RPMI8226 (cell line): ENCODE measurements around the gene WDFY2.
"Not testable (repeated sequence)": the region's sequence is repeated elsewhere in the genome, so short reads cannot be mapped to it uniquely, and the experiment has no call there.

ENCODE experiments used
- DNase-seq: peaks from one replicate; pipeline ENCODE4 v3.0.0-alpha.2; 2015

Gene WDFY2

DNA sequence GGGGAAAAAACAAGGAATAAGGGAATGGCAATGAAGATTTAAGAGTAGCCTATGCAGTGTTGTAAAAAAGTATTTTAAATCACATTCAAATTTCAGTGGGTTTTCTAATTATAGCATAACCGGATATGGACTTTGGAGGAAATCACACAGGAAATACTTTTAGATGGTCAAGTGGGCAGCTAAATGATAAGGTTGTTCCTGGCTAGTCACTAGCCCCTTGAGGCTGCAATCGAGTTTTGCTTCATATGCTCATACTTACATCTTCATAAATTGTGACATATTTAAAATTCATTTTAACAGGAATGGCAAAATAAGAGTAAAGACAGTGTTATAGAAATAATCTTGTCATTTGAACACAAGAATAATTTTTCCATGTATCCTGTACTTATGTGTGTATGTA is 88.9 kb downstream of the WDFY2 start:
- DNase-seq: no peak

DNA sequence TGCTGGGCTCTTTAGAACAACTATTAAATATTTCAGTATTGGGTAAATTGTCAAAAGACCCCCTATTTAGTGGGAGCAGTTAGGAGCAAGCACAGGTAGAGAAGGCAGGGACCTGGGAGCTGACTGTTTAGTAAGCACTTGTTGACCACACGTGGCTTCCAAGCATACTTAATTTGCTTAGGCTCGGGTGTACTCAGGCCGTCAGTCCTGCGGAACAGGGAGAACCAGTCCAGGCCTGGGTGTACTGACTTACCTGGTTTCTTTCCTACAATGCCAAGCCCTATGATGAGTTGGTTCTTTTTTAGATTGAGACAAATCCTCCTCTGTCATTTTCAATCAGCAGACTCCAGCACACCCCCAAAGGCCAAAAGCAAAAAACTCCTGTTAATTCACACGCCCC is 90.0 kb downstream of the WDFY2 start:
- DNase-seq: no peak

DNA sequence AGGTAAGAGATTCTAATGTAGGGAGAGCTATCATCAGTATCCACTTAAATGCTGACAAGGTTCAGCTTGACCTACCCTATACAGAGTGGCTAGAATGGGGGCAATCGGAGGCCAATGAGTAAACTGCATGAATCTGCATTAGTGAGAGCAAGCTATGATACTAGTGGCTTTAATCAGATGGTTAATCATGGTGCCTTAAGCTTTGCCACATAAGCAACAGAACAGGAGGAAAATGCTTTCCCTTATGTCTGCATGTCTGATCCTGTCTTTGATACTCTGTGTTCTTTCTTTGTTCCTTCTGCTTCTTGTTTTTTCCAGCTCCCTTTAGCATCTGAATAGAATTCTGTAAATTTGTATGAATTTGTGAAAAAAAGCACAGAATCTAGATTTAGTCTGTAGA is 91.1 kb downstream of the WDFY2 start:
- DNase-seq: no peak

DNA sequence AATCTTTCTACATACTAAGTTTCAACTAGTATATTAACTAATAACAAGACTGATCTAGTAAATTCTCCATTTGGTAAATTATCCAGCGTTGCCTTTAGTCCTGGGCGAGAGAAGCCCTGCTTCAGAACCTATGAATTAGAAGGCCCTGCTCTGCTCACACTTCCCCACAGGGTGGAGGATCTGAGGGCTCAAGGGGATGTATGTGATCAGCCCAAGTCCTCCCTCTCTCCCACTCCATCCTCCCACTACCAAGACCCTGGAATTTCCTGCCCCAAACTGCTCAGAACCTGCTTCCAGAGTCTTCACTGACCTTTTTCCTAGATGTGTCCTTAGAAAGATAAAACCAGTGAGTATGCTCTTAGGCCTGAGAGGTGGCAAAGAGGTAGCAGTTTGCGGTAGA is 91.6 kb downstream of the WDFY2 start:
- no peak for DNase-seq

DNA sequence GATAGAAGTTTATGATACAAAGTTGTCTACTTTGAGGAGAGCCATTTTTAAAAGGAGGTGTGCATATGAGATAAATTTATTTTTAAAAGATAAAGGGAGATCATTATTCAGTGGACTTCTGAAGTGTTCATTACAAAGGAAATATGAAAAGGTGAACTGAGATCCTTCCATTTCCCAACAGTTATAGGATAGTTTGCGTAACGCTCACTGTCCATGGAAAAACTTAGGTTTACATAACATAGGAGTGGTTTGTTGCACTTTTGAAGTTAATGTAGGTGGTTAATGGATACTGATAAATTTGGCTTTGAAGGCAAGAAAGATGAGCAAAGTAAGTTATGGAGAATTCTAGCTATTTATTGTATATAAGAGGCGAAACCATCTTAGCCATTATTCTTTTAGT is 92.5 kb downstream of the WDFY2 start:
- no peak for DNase-seq

DNA sequence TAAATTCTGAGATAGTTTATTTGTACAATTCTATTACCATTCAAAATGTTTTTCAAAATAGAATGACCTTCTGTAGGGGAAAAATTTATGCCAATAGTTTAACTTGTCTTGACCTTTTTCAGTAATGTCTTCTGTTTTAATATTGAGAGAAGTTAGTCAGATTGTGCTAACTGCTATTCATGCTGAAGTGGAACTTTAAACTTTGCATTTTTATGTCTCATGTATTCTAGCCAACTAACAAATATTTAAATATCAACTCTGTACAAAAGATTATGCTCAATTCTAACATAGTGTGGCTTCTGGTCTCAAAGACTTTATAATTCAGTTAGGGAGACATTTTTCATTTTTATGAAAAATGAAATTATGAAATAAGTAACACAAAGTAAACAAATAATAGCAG is 94.2 kb downstream of the WDFY2 start:
- DNase-seq: no peak

DNA sequence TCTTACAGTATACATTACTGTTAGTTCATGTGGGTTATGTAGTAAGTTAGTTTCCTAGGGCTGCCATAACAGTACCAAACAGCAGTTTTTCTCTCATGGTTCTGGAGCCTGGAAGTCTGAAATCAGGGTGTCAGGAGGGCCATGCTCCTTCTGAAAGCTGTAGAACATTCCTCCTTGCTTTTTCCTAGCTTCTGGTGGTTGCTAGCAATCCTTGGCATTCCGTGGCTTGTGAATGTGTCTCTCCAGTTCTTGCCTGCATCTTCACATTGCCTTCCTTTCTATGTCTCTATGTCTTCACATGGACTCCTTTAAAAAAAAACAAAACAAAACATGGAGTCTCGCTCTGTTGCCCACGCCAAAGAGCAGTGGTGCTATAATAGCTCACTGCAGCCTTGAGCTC is 95.4 kb downstream of the WDFY2 start:
- no peak for DNase-seq

DNA sequence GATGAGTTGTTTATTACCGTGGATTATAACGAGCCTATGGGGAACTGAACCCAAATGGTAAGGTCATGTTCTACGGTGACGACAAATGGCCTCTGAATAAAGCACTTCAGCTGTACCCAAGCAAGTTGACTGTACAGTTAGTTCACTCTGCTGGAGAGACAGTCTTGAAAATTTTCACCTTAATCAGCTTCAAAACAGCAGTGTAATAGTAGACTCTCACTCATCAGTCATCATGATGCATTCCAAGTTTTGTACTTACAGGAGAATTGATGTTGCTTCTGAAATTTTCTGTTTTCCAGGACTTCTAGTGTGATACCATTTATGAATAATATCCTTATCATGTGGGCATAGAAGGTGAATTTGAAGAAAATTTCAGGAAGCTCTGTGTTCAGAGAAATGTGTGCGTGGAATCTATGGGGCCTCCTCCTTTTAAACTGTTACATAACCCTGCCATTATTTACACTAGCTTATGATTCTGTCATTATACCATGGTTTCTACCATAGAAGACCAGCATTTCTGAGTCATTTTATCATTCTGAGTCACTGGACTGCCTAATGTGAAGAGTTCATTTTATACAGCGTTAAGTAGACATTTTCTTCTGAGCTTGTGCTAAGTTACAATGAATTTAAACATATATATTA is 96.9 kb downstream of the WDFY2 start:
- no peak for DNase-seq

DNA sequence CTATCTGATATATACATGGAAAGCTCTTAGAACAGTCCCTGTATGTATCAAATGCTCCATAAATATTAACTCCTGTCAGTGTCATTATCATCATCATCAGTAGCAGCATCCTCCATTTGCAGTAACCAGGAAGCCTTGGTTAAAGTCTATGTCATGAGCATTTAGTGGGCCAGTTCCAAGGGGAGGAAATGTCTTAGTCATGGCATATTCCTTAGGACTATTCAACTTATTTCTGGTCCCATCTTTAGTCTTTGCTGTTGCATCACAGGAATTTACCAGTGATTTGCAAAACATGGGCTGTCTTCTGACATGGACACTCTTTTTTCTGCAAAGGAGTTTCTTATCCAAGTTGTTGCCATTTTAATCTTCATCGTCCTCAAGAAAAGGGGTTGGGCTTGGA is 98.4 kb downstream of the WDFY2 start:
- no peak for DNase-seq

DNA sequence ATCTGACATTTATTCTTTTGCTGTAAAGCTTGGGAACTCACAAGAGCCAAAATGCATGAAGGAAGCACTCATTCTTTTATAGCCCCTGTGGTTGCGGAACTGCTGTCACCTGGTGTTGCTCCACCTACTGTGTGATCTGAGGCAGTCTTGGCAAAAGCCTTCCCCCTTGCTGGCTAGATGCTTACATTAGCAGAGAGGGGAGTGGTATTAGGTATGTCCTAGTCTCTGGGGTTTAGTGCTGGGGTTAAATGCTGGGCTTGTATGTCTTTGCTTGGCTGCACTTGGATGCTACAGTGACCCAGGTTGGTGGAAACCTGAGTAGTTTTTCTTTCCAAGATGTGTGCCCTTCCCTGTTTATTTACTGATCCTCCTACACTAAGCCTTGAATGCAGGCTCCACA is 99.3 kb downstream of the WDFY2 start:
- no peak for DNase-seq

DNA sequence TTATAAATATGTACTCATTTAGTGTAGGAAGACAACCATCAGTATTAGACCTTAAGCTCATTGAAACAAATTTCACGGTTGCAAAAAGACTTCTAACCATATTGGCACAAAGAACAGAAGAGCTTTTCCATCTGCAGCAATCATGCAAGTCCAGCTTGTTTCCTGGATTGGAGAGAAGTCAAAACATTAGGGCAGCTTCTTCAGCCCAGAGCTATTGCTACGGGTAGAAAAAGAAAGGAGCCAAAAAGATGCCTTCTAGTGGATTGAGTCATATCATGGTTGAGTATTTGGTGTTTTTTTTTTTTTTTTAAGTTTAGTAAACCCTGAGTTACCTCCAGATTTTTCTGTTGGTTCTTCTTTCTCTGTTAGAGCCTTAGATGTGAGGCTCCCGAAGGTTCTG is 99.8 kb downstream of the WDFY2 start:
- no peak for DNase-seq

DNA sequence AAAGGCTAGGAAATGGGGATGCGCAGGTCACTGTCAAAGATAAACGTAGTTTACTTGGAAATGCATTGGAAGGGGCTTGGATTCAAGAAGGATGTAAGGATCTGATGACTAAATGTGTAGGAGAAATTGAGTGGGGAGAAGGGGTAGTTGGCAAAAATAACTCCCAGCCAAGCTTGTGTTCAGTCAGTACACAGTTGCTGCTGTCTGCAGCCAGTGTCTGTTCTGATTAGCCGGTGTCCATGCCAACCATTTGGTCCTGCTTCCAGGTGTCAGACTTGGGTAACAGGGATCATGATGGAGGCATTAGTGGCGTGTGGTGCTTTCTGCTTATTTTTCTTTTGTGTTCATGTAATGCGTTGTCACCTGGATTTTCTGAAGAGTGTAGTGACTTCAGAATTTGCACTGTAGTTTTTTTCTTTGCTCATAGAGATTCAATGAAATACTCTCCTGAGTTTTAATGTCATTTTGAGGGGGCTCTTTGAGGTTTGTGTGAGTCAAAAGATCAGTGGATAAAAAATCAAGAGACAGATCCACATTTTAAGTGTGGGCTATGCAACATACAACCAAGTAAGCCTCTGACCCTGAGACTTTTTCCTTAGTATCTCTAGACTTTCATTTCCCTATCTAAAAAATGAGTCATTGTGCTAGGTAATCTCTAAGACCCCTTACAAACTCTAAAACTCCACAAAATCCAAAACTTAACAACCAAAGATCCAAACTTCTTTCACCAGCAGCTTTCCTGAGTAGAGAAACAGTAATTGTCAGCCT is 103.9 kb downstream of the WDFY2 start:
- no peak for DNase-seq

DNA sequence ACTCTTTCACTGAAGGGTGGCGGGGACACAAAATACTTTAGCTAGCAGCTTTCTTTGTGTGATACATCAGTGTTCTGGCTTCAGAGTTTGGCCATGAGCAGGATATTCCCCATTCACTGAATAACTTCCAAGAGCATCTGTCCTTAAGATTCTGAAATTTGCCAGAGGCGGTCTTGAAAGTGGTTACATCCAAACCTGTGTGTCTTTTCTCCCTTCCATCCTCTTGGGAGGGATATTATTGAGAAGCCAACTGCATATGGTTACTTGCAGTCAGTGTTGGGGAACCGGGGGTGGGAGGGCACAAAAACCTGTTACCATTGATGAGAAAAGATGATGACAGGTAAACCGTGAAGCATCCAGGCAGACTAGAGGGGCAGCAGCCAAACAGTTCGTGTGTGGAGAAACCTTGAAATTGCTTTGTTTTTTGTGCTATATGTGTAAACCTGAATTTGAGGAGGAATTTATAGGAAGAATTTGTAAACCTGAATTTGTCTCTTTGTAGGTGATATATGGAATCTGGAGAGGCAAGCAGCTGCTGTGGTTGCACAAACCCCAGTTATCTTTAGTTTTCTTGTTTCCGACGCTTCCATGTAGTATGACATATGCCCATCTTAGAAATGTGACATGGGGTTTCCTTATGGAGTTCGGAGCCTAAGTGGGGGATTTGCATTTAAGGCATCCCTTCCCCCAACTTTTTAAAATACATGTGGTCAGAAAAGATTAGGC is 104.8 kb downstream of the WDFY2 start:
- DNase-seq: no peak

DNA sequence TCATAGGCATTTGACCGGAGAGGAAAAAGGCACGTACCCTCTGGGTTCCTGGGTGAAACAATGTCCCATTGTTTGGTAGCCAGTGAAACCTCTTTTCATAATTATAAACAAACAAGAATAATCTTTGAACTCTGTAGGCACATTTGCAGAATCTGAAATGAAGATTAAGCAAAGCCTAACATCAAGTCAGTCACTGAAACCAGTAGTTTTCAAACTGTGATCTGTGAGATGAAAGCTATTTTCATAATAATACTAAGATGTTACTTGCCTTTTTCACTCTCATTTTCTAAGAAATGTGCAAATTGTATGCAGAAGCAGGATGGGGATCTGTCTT is 105.4 kb downstream of the WDFY2 start:
- no peak for DNase-seq

DNA sequence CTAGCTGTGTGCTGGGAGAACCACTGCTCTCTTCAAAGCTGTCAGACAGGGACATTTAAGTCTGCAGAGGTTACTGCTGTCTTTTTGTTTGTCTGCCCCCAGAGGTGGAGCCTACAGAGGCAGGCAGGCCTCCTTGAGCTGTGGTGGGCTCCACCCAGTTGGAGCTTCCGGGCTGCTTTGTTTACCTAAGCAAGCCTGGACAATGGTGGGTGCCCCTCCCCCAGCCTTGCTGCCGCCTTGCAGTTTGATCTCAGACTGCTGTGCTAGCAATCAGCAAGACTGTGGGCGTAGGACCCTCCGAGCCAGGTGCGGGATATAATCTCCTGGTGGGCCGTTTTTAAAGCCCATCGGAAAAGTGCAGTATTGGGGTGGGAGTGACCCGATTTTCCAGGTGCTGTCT is 111.4 kb downstream of the WDFY2 start:
- not testable (repeated sequence) for DNase-seq

DNA sequence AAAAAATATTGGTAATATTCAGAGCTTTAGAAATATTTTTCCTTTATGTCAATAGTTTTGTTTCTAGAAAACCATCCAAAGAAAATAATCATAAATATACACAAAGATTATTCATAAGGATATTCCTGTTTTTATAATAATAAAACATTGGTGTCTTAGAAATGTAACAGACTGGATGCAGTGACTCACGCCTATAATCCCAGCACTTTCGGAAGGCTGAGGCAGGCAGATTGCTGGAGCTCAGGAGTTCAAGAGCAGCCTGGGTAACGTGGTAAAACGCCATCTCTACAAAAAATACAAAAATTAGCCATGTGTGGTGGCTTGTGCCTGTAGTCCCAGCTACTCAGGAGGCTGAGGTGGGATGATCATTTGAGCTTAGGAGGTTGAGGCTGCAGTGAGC is 112.9 kb downstream of the WDFY2 start:
- DNase-seq: no peak

DNA sequence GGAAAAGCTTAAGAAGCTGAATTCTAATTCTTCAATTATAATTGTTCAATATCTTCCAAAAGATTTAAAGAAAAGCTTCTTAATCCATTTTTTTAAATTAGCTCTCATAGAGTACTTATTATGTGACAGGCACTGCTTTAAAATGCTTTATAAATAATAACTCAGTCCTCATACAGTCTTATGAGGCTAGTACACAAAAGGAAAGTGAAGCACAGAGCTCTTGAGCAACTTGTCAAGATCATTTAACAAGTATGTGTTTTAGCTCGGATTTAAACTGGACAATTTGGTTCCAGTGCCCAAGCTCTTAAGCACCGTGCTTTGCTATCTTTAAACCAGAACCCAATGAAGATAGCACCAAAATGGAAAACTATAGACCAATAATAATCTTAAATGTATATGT is 113.6 kb downstream of the WDFY2 start:
- DNase-seq: no peak

DNA sequence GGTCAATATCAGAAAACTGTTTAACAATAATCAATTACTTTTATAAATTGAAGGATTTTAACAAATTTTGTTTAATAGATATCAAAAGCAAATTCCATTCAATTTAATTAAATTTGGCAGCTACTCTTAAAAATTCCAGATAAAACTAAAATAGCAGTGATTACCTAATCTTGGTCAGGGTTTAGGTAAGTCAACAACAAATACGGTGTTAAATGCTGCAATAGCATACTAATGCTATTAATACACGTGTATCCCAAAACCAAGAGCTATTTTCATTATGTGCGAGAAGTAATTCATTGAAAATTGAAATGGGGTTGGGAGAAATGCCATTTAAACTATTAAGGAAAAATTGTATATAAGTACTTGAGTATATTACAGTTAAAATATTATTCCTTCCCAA is 114.1 kb downstream of the WDFY2 start:
- DNase-seq: no peak

DNA sequence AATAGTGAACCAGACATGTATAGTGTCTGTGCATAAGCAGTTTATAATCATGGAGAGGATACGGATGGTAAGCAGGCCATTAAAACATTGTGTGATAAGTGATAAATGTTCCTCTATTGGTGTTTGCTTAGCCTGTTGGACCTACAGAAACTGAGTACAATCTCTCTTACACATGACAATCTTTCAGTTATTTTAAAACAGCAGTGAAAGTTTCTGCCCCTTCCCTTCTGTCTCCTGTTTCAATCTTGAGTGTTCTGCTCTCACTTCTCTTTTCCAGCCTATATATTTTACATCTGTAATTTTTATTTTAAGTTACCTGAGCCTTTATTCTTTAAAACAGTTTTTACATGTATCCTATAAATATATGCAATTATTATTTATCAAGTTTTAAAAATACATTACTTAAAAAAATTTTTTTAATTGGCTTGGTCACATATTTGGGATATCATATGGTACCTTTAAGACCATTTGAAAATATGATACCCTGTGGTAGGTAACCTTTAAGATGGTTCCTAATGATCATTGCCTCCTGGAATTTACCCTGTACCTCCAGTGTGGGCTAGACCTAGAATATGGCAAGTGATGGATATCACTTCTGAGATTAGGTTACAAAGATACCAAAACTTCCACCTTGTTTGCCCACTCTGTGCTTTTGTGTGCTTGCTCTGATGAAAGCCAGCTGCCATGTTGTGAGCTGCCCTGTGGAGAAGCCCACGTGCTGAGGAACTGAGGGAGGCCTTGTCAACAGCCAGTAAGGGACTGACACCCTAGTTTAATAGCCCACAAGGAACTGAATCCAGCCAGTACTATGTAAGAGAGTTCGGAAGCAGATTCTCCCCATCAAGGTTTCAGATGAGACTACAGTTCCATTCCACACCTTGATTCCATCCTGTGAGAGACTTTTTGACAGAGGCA is 120.4 kb downstream of the WDFY2 start:
- no peak for DNase-seq

DNA sequence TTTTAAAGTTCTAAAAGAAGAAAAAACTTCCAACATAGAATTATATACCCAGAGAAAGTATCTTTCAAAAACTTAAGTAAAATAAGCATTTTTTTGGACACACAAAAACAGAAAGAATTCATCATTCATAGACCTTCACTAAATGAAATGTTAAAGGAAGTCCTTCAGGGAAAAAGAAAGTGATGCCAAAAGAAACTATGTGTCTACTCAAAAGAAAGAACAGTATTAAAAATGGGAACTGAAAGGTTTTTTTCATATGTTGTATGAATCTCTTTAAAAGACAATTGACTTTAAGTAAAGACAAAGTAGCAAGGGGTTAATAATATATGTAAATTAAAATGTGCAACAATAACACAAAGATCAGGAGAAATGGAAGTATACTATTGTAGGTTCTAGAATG is 123.2 kb downstream of the WDFY2 start:
- no peak for DNase-seq

DNA sequence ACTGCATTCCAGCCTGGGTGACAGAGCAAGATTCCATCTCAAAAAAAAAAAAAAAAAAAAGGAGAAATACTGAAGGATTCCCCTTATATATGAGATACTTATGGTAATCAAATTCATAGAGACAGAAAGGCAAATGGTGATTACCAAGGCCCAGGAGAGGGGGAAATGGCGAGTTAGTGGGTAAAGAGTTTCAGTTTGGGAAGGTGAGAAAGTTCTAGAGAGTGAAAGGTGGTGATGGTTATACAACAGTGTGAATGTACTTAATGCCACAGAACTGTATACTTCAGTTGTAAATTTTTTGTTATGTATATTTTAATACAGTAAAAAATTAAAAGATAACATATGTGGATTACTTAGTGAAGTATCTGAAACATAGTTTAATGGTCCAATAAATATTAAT is 129.5 kb downstream of the WDFY2 start:
- DNase-seq: no peak

DNA sequence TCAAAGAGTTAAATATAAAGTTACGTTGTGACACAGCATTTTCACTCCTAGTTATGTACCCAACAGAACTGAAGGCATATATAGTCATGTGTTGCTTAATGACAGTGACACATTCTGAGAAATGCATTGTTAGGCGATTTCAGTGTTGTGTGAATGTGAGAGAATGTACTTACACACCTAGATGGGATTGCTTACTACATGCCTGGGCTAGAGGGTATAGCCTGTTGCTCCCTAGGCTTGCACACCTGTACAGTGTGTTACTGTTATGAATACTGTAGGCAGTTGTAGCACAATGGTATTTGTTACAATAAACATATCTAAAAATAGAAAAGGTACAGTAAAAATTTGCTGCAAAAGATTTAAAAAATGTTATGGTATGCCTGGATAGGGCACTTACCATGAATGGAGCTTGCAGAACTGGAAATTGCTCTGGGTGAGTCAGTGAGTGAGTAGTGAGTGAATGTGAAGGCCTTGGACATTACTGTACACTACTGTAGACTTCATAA is 130.5 kb downstream of the WDFY2 start:
- no peak for DNase-seq

DNA sequence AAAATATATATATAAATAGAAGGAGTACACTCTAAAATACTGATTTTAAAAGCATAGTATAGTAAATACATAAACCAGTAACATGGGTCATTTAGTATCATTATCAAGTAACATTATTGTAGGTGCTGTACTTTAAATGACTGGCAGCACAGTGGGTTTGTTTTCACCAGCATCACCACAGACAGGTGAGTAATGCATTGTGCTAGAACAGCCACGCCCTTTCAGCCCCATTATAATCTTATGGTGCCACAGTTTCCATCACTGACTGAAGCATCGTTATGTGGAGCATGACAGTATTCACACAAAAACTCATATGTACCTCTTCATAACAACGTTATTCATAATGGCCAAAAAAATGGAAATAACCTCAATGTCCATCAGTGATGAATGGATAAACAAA is 131.4 kb downstream of the WDFY2 start:
- no peak for DNase-seq
